Astrocyte of the spinal cord (primary cell): Measurements from ENCODE around the gene HSP90AB1.

Source experiments
- DNase-seq: peaks from one replicate; pipeline ENCODE4 v3.0.0; 2011; ENCODE audit warnings: low read depth, low spot score
- H3K4me3 ChIP-seq: 2 replicates; pipeline ENCODE4 v1.5.1; 2011; ENCODE audit warnings: low read depth, mild to moderate bottlenecking, low read length, moderate library complexity
- in situ Hi-C: cut with HindIII; loops from 2 replicates; pipeline ENCODE4 v1.10.0; 2017; ENCODE audit warnings: low sequenced_read_pairs
- TF ChIP-seq, protein P1 (sequence below): IDR thresholded peaks from 2 replicates; pipeline ENCODE4 v1.5.1; 2012; ENCODE audit warnings: low read depth, mild to moderate bottlenecking, low read length, inconsistent platforms

The HSP90AB1 gene

DNA sequence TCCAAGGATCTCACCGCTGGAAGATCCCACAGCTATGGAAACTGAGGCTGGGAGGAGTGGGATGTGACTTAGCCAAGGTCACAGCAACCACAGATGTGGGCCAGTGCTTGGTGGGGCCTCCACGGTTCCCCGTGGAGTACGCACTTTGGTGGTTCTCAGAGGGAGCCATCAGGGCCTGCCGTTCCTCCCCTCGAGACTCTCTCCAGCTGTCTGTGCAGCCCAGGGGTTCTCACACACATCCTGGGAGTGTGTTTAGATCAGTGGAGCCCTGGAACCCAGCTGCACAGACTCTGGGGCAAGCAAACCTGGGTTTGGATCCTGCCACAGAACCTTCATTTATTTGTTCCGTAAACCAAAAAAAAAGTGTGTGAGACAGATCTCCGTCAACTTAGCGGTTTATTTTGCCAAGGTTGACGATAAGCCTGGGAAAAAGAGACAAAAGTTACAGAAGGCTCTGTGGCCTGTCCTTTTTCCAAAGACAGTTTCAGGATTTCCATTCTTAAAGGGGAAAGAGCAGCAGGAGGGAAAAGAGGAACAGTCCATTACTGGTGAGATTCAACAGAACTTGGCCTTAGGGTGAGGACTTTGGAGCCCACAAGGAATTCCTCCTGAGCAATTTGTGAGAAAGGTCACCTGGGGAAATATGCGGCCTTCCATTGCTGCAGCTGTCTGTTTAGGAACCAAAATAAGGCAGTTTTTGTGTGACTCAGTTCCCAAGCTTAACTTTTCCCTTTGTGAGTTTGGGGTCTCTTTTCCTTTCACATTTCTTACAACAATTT is 43.7 kb upstream of the HSP90AB1 start:
- in situ Hi-C loops = no loop called here
- no peak overlapping the region for H3K4me3 ChIP-seq
- TF ChIP-seq, protein P1, sequence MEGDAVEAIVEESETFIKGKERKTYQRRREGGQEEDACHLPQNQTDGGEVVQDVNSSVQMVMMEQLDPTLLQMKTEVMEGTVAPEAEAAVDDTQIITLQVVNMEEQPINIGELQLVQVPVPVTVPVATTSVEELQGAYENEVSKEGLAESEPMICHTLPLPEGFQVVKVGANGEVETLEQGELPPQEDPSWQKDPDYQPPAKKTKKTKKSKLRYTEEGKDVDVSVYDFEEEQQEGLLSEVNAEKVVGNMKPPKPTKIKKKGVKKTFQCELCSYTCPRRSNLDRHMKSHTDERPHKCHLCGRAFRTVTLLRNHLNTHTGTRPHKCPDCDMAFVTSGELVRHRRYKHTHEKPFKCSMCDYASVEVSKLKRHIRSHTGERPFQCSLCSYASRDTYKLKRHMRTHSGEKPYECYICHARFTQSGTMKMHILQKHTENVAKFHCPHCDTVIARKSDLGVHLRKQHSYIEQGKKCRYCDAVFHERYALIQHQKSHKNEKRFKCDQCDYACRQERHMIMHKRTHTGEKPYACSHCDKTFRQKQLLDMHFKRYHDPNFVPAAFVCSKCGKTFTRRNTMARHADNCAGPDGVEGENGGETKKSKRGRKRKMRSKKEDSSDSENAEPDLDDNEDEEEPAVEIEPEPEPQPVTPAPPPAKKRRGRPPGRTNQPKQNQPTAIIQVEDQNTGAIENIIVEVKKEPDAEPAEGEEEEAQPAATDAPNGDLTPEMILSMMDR = no peak
- no peak for DNase-seq

DNA sequence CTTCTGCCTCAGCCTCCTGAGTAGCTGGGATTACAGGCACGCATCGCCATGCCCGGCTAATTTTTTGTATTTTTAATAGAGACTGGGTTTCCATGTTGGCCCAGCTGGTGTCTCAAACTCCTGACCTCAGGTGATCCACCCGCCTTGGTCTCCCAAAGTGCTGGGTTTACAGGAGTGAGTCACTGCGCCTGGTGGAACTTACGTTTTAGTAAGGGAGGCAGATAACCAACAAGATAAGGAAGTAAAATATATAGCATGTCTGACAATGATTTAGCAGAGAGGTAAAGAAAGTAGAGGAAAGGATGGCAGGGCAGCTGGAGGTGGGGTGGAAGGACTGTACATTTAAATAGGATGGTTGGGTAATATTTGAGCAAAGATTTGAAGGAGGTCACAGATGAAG is 42.9 kb upstream of the HSP90AB1 start:
- in situ Hi-C loops = no loop called here
- no peak overlapping the region for H3K4me3 ChIP-seq
- DNase-seq = no peak
- TF ChIP-seq, protein P1 = no peak

DNA sequence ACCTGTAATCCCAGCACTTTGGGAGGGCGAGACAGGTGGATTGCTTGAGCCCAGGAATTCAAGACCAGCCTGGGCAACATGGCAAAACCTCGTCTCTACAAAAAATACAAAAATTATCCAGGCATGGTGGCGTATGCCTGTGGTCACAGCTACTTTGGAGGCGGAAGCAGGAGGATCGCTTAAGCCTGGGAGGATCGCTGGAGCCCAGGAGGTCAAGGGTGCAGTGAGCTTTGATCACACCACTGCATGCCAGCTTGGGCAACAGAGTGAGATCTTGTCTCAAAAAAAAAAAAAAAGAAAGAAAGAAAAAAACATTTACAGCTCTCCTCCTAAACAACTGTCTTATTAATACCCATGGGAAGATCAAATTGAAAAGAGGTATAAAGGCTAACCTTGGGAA is 38.9 kb upstream of the HSP90AB1 start:
- DNase-seq = no peak
- in situ Hi-C loops = no loop called here
- TF ChIP-seq, protein P1 = no peak
- no peak overlapping the region for H3K4me3 ChIP-seq

DNA sequence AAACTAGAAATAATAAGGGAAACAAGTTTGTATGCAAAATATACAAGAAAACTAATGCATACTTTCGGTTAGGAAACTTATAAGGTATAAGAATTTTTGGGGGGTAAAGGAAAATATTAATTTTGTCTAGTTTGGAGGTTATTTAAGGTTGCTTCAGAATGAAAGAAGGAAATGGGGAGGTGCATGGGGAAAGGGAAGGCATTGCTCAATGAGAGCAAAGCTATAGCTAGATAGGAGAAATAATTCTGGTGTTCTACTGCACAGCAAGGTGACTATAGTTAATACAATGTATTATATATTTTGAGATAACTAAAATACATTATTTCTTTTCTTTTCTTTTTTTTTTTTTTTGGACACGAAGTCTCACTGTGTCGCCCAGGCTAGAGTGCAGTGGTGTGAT is 35.6 kb upstream of the HSP90AB1 start:
- in situ Hi-C loops = no loop called here
- no peak overlapping the region for H3K4me3 ChIP-seq
- TF ChIP-seq, protein P1 = no peak
- DNase-seq = no peak

DNA sequence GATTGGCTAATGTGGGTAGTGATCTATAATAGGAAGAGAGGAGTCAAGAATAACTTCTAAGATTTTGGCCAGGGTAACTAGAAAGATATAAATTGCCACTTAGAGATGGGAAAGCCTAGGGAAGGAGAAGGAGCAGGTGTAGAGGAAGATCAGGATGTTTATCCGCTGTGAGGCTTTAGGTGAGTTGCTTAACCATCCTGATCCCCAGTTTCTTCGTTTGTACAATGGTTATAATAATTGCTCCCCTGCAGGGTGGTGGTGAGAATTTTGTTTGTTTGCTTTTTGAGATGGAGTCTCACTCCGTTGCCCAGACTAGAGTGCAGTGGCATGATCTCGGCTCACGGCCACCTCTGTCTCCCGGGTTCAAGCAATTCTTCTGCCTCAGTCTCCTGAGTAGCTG is 32.6 kb upstream of the HSP90AB1 start:
- in situ Hi-C loops = no loop called here
- DNase-seq = no peak
- TF ChIP-seq, protein P1 = no peak
- H3K4me3 ChIP-seq = no peak overlapping the region

DNA sequence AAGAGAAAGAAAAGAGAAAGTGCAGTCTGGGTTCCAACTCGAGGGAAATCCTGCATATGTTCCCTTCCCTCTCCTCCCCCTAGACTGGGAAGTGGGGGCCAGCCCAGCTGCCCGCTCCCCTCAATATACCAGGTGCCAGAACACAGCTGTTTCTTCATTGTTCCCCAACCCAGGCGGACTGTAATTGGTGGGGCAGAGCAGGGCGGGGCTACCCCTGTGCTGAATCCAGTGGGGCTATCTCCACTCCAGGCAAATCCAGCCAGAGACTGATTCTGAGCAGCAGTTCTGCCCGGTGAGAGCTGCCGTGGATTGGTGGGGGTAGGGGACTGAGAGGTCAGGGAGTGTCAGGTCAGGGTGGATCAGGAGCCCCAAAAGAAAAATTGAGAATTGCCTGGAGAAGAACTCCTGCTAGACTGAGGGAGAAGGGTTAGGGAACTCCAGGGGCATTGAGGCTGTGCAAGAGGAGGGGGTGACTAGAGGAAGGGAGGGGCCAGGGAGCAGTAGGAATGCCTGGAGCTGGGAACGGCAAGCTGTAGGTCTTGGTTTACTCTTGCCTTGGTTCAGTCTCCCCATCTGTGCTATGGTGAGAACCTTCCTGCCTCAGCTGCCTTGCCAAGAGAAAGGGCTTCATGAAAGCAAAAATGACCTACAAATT is 30.1 kb upstream of the HSP90AB1 start, which contains the start of gene MYMX:
Gene MYMX, plus strand, starts transcription at position 250 of the 655 bp plus-strand sequence. CDS start 546 bp downstream, outside the sequence.
- TF ChIP-seq, protein P1 = no peak
- H3K4me3 ChIP-seq = no peak within 1 kb of the TSS
- no peak for DNase-seq
- in situ Hi-C loops = no loop called here
